ENCODE measurements around the gene SLC24A5.

DNA sequence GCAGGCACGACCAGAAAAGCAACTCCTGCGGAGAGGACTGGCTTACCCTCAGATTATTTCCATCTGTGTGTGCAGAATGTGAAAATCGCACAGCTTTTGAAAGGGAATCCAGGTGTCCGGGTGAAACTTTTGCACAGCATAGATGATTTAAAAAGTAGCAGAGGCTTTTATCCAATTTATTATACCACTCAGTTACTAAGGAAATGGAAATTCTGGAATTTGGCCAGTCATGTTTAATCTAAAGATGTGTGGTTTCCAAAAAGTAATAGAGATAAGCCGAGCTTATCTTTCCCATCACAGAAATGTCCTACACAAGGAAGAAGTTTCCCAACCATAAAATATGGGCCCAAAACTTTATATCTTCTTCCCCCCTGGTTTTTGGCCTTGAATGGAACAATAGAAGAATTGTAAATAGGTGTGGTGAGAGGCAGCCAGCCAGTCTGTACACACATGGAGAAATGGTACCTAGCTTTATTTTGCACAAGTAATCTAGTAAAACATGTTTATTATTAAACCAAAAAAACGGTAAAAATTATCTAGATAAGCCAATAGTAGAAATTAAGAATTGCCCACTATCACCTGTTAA lies 19.3 kb upstream of the SLC24A5 start:
- TF ChIP-seq, protein P1, sequence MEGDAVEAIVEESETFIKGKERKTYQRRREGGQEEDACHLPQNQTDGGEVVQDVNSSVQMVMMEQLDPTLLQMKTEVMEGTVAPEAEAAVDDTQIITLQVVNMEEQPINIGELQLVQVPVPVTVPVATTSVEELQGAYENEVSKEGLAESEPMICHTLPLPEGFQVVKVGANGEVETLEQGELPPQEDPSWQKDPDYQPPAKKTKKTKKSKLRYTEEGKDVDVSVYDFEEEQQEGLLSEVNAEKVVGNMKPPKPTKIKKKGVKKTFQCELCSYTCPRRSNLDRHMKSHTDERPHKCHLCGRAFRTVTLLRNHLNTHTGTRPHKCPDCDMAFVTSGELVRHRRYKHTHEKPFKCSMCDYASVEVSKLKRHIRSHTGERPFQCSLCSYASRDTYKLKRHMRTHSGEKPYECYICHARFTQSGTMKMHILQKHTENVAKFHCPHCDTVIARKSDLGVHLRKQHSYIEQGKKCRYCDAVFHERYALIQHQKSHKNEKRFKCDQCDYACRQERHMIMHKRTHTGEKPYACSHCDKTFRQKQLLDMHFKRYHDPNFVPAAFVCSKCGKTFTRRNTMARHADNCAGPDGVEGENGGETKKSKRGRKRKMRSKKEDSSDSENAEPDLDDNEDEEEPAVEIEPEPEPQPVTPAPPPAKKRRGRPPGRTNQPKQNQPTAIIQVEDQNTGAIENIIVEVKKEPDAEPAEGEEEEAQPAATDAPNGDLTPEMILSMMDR (IDR thresholded peaks at IDR 0.05): no peak
- no peak for TF ChIP-seq POLR2AphosphoS5 (IDR thresholded peaks at IDR 0.05; ENCODE audit: insufficient read depth in 1 of 2, low read depth in 1 of 2)

Measured in vagina (tissue), 2 donors.